22Rv1 (cell line): ENCODE results near the gene POU2F1.

Experiments used
- CTCF ChIP-seq: fragments of 450-650 bp; IDR thresholded peaks from 2 replicates; pipeline ENCODE4 v1.5.1; 2017; ENCODE audit warnings: mild to moderate bottlenecking
- ZFX ChIP-seq: fragments of 450-650 bp; IDR thresholded peaks from 2 replicates; pipeline ENCODE4 v1.6.1; 2017; ENCODE audit warnings: antibody characterized with exemption, borderline replicate concordance

GRCh38 chr1:167412072-167412471, 191.4 kb downstream of the POU2F1 start:
- TF ChIP-seq CTCF (no peak), ZFX (no peak)
